HG03520 (cell line): Measurements from ENCODE around the gene XIRP2.
"Not testable (repeated sequence)": the region's sequence is repeated elsewhere in the genome, so short reads cannot be mapped to it uniquely, and the experiment has no call there.

Source experiments
- ATAC-seq: cut with Tn5 transposase; IDR thresholded peaks from one replicate; pipeline ENCODE4 v1.9.1; 2021; ENCODE audit warnings: mild to moderate bottlenecking, moderate library complexity; ENCODE audit not compliant: unreplicated experiment

Gene XIRP2

GRCh38 chr2:167048829-167049228, 160.5 kb downstream of the XIRP2 start:
- ATAC-seq: no peak

- no peak for ATAC-seq
Observed at GRCh38 chr2:167049659-167050058, 161.4 kb downstream of the XIRP2 start.

GRCh38 chr2:167052825-167053224, 164.5 kb downstream of the XIRP2 start:
- ATAC-seq: no peak

- ATAC-seq: no peak
Observed at GRCh38 chr2:167054881-167055280, 166.6 kb downstream of the XIRP2 start.

DNA sequence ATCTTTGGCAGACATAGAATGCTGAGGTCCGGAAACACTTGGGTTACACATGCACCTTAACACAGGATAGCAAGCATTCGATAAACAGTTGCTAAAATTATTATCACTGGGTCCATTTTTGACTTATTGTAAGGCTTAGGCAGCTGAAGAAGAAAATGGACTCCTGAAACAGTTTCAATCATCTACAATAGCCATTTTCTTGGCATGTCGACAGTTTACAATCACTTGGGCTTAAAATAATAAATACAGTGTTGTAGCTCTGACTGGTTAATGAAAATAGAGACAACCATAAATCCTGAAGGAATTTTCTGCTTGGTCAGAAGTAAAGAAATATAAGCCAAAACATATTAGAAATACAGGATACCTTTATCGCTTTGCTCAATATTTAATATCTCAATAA, 169.2 kb downstream of the XIRP2 start:
- ATAC-seq: no peak

DNA sequence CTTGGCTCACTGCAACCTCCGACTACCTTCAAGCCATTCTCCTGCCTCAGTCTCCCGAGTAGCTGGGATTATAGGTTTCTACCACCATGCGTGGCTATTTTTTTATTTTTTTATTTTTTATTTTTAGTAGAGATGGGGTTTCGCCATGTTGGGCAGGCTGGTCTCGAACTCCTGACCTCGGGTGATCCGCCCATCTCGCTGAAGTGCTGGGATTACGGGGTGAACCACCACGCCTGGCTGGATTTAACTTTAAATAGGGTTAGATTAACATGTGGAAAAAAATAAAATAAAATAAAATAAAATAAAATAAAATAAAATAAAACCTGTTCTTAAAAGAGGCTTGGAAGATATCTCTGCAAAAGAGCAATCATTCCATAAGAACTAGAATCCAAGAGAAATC, 170.9 kb downstream of the XIRP2 start:
- no peak for ATAC-seq

GRCh38 chr2:167069855-167070254, 181.6 kb downstream of the XIRP2 start:
- ATAC-seq: no peak

- ATAC-seq: not testable (repeated sequence)
Observed at GRCh38 chr2:167075708-167076107, 187.4 kb downstream of the XIRP2 start.

- ATAC-seq: not testable (repeated sequence)
Observed at GRCh38 chr2:167098931-167099330, 210.7 kb downstream of the XIRP2 start.

DNA sequence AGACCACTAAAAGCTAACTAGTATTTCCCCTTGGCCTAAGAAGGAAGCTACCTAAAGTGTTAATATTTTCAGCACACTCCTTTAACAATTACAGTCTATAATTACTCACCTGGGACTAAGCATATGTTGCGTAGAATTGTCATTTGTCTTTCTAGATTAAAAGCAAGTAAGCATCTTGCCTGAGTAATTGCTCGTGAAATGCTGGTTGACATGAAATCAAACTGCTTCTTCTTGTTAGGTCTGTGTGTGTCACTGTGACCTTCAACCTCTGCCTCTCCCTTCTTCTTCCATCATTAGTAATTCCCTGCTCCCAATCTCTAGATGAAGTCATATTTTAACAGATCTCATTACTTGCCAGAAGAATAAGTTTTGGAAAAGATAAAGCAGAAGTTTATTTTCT, 212.2 kb downstream of the XIRP2 start:
- no peak for ATAC-seq

DNA sequence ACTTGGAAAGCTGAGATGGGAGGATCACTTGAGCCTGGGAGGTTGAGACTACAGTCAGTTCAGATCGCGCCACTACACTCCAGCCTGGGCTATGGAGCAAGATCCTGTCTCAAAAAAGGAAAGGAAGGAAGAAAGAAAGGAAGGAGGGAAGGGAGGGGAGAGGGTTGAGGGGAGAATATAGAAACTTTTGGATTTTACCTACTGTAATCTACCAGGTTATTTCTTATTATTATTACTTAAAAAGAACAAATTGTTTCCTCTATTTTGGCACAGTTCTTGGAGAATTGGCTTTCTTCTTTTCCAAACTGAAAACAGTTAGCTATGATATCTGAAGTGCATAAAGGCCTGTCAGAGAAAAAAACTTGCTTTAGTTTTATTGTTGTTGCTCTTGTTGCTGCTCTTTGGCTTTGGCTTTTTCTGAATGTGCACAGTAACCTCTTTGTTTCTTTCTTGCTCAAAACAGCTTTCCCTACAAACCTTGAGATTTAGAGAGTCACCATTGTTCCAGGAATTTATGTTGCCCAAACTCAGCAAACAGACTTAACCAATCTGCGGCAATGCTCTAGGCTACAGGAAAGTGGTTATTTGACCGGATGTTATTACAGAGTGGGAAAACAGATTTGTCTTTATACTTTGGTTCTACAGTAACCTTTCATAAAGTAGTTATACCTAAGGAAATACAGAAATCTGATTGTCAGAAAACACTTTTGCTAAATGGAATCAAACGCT, 214.9 kb downstream of the XIRP2 start:
- ATAC-seq: no peak

DNA sequence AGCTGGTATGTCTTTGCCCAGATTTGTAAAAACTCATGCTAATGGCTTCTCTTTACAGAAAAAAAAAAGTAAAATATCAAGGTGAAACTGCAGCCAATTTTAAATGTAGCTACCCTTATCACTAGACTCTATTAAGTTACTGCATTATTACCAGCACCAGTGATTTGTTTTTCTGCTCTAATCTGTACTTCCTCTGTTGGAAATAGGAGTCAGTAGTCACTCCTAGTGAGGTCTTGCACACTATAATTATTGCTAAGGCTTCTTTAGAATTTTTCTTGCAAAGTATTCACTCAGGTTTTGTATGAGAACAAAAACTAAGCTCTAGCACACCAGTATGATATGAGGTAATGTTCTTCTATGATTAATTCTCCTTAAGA, 215.5 kb downstream of the XIRP2 start:
- no peak for ATAC-seq

GRCh38 chr2:167104691-167105090, 216.4 kb downstream of the XIRP2 start:
- no peak for ATAC-seq

GRCh38 chr2:167109682-167110081, 221.4 kb downstream of the XIRP2 start:
- not testable (repeated sequence) for ATAC-seq

DNA sequence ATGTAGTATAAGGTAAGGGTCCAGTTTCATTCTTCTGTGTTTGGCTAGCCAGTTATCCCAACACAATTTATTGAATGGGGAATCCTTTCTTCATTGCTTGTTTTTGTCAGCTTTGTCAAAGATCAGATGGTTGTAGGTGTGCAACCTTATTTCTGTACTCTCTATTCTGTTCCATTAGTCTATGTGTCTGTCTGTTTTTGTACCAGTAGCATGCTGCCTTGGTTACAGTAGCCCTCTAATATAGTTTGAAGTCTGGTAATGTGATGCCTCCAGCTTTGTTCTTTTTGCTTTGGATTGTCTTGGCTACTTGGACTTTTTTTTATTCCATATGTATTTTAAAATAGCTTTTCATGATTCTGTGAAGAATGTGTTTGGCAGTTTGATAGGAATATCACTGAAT, 222.1 kb downstream of the XIRP2 start:
- ATAC-seq: no peak

DNA sequence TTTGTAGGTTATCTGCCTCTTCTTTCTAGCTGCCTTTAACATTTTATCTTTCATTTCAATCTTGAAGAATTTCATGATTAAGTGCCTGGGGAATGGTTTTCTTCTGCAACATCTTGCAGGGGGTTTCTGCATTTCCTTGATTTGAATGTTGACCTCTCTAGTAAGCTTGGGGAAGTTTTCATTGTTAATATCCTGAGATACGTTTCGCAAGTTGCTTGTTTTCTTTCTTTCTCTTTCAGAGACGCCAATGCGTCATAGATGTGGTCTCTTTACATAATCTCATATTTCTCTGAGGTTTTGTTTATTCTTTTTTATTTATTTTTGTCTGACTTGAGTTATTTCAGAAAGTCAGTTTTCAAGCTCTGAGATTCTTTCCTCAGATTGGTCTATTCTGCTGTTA, 225.7 kb downstream of the XIRP2 start:
- no peak for ATAC-seq

DNA sequence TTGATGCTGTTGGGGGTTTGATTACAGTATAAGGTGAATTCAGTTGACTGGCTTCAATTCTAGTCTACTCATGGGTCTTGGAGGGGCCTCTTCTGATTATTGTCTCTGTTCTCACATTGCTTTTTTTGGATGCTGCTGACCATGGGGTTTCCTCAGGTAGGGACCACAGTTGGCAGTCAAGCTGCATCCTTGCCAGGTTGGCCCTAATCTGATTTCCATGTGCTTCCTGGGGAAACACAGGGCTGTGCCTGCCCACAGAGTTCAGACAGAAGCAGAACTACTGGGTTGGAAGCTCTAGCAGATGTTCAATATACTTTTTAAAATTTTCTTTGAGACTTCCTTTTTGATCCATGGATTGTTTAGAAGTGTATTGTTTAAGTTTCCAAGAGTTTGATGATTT, 227.3 kb downstream of the XIRP2 start:
- ATAC-seq: no peak

GRCh38 chr2:167122389-167122788, 234.1 kb downstream of the XIRP2 start:
- no peak for ATAC-seq

GRCh38 chr2:167126165-167126564, 237.9 kb downstream of the XIRP2 start:
- no peak for ATAC-seq

DNA sequence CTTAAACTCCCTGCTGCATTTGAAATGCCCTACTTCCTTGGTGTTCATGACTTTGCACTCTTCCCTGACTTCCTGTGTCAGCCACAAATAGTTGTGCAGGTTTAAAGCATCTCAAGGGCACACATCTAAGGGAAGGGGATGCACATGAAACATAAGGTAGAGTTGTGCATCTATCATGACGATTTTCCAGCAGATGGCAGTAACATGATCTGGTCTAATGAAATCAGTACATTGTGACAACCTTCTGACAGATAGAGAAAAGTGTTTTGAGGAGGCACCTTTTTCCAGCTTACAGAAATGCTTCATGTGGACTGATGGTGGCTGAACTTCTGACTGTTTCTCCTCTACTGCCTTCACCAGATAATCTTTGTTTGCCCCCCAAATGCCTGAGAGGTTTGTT, 238.9 kb downstream of the XIRP2 start:
- ATAC-seq: no peak

GRCh38 chr2:167128130-167128529, 239.8 kb downstream of the XIRP2 start:
- ATAC-seq: no peak

GRCh38 chr2:167132066-167132465, 243.8 kb downstream of the XIRP2 start:
- ATAC-seq: no peak

DNA sequence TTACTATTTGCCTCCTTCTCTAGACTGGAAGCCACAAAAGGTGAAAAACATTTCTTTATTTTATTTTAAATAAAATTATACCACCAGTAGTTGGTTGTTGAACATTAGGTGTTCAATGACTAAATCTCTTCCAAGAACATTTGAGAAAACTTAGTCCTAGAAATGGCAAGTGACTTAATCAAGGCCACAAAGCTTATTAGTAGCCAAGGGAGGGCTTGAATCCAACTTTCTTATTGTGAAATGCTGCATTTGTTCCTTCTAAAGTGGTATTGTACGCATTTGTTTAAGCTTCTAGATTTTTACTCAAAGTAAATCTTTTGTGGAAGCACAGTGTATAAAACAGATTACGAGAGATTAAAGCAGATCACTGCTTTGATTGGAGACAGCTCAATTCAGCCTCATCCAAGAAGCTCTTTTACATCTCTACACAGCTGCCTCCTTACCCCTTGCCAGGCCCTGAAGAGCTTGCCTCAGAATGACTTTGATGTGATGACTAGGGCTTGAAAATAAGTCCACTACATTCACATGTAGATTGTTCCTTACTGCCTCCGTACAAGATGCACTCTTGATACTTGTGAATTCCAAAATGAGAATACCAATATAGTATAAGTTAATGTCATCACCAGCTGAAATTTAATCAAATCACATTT, 244.8 kb downstream of the XIRP2 start:
- ATAC-seq: no peak
